SU-DHL-6 (cell line): ENCODE results near the gene PARP16.

Source experiments
- H2AFZ ChIP-seq: fragments of 200-600 bp; sonication (generic); 2 replicates; pipeline ENCODE4 v1.6.1; 2014; ENCODE audit warnings: low read depth, mild to moderate bottlenecking, moderate library complexity, mixed read lengths, antibody characterized with exemption, low read length; ENCODE audit not compliant: severe bottlenecking
- H3F3A ChIP-seq: fragments of 200-600 bp; shearing (Covaris generic); 2 replicates; pipeline ENCODE4 v1.6.0; 2016; ENCODE audit warnings: antibody characterized with exemption, mild to moderate bottlenecking; ENCODE audit not compliant: insufficient read depth
- H3K27ac ChIP-seq: fragments of 200-600 bp; sonication (generic); 2 replicates; pipeline ENCODE4 v1.5.1; 2016; ENCODE audit warnings: low read depth, mild to moderate bottlenecking, low read length, moderate library complexity, mixed read lengths
- H3K27me3 ChIP-seq: fragments of 200-600 bp; sonication (generic), shearing (Covaris generic); 2 replicates; pipeline ENCODE4 v1.6.0; 2014; ENCODE audit warnings: mild to moderate bottlenecking, low read length
- H3K36me3 ChIP-seq: fragments of 200-600 bp; sonication (generic); 2 replicates; pipeline ENCODE4 v1.6.1; 2014; ENCODE audit warnings: mild to moderate bottlenecking, low read length, mixed read lengths
- H3K4me2 ChIP-seq: fragments of 300-600, 200-600 bp; shearing (Covaris generic), sonication (generic); 2 replicates; pipeline ENCODE4 v1.6.0; 2014; ENCODE audit warnings: low read length, low read depth, mild to moderate bottlenecking; ENCODE audit not compliant: poor library complexity, severe bottlenecking
- H3K4me3 ChIP-seq: fragments of 200-600 bp; sonication (generic); 2 replicates; pipeline ENCODE4 v1.5.1; 2014; ENCODE audit warnings: antibody characterized with exemption, low read length, mild to moderate bottlenecking, mixed read lengths; ENCODE audit not compliant: insufficient read depth, poor library complexity, severe bottlenecking
- H3K79me2 ChIP-seq: fragments of 200-600 bp; sonication (generic); 2 replicates; pipeline ENCODE4 v1.6.1; 2014; ENCODE audit warnings: mild to moderate bottlenecking, low read length, moderate library complexity; ENCODE audit not compliant: insufficient read depth
- H3K9ac ChIP-seq: fragments of 200-600 bp; sonication (generic); 2 replicates; pipeline ENCODE4 v1.7.0; 2014; ENCODE audit warnings: mild to moderate bottlenecking, low read length
- H3K9me2 ChIP-seq: fragments of 200-600 bp; sonication (generic); replicated peaks from 2 replicates; pipeline ENCODE4 v1.6.1; 2014; ENCODE audit warnings: low read length; ENCODE audit not compliant: insufficient read depth
- H3K9me3 ChIP-seq: fragments of 200-600 bp; sonication (generic); 2 replicates; pipeline ENCODE4 v1.6.1; 2014; ENCODE audit warnings: low read length, mixed read lengths; ENCODE audit not compliant: insufficient read depth
- H4K20me1 ChIP-seq: fragments of 200-600 bp; sonication (generic); 2 replicates; pipeline ENCODE4 v1.6.1; 2014; ENCODE audit warnings: low read depth, mild to moderate bottlenecking, antibody characterized with exemption, low read length, moderate library complexity, mixed read lengths
- EZH2phosphoT487 ChIP-seq: fragments of 200-600 bp; sonication (generic), shearing (Covaris generic); conservative IDR thresholded peaks from 2 replicates; pipeline ENCODE4 v1.6.1; 2018; ENCODE audit warnings: mild to moderate bottlenecking, antibody characterized with exemption, low read length, moderate library complexity, mixed read lengths
- TF ChIP-seq, protein P1 (sequence below): fragments of 200-600 bp; sonication (generic); IDR thresholded peaks from one replicate; pipeline ENCODE4 v1.5.1; 2017; ENCODE audit warnings: antibody characterized with exemption, mild to moderate bottlenecking, low read length, moderate library complexity; ENCODE audit not compliant: insufficient read depth, poor library complexity, severe bottlenecking

Gene PARP16

GRCh38 chr15:65305150-65305758 lies 18.6 kb upstream of the PARP16 start:
- Histone ChIP-seq H3K79me2 (no peaks in the 10 kb centered on the region), H3K4me3 (no peak overlapping the region), H2AFZ (no peak overlapping the region), H3K27me3 (no peaks in the 10 kb centered on the region), H3K36me3 (no peaks in the 10 kb centered on the region), H4K20me1 (no peaks in the 10 kb centered on the region), H3K4me2 (peak overlapping the region; percentile 55), H3K9ac (peak overlapping the region; percentile 4; the same call in 1 of the 2 replicates), H3K27ac (peak overlapping the region; percentile 81), H3K9me2 (no peaks in the 10 kb centered on the region), H3K9me3 (no peaks in the 10 kb centered on the region), H3F3A (peaks cover 22% of the 10 kb centered on the region)
- no peak for TF ChIP-seq EZH2phosphoT487
- TF ChIP-seq, protein P1, sequence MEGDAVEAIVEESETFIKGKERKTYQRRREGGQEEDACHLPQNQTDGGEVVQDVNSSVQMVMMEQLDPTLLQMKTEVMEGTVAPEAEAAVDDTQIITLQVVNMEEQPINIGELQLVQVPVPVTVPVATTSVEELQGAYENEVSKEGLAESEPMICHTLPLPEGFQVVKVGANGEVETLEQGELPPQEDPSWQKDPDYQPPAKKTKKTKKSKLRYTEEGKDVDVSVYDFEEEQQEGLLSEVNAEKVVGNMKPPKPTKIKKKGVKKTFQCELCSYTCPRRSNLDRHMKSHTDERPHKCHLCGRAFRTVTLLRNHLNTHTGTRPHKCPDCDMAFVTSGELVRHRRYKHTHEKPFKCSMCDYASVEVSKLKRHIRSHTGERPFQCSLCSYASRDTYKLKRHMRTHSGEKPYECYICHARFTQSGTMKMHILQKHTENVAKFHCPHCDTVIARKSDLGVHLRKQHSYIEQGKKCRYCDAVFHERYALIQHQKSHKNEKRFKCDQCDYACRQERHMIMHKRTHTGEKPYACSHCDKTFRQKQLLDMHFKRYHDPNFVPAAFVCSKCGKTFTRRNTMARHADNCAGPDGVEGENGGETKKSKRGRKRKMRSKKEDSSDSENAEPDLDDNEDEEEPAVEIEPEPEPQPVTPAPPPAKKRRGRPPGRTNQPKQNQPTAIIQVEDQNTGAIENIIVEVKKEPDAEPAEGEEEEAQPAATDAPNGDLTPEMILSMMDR = no peak

DNA sequence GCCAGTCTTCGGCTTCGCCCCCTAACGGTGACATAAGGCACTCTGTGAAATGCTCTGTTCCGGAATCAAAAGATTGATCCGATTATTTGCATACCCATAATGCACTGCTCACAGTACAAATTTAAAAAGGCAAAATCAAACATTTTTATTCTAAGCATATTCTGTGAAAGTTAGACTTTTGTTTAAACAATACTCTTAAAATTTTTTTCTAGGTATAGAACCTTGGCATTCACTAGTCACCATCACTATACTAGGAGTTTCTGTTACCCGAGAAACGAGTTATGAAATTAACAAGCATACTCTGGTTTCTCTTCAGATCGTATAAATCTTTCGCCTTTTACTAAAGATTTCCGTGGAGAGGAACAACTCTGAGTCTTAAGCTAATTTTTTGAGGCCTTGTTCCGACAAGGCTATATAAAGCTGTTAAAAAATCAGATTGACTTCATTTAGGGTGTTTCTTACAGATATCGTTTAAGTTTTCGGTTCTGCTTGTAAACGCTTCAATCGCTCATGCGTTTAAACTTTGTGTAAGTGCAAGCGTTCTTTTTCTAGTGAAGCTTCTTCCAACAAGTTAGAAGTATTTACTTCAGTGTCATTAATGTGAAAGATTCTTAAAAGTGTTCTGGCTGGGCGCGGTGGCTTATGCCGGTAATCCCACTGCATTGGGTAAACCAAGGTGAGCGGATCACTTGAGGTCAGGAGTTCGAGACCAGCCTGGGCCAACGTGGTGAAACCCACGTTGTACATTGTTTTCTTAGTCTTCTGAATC lies 17.9 kb upstream of the PARP16 start, which contains the start of gene RNU5B-1:
RNU5B-1 (plus strand) TSS at position 297 of the 769 bp plus-strand sequence.
- Histone ChIP-seq H3K9me3 (no peaks in the 10 kb centered on the region), H3K9ac (peak within 1 kb of the TSS; percentile 66), H3K36me3 (no peaks in the 10 kb centered on the region), H3K79me2 (no peaks in the 10 kb centered on the region), H3K9me2 (no peaks in the 10 kb centered on the region), H3K27me3 (no peaks in the 10 kb centered on the region), H3K4me3 (peak within 1 kb of the TSS; percentile 59), H3K4me2 (peak within 1 kb of the TSS; percentile 96), H3F3A (peaks cover 22% of the 10 kb centered on the region), H2AFZ (peak within 1 kb of the TSS; percentile 99), H4K20me1 (no peaks in the 10 kb centered on the region), H3K27ac (peak within 1 kb of the TSS; percentile 81)
- no peak for TF ChIP-seq EZH2phosphoT487
- TF ChIP-seq, protein P1 = peak; percentile 83

DNA sequence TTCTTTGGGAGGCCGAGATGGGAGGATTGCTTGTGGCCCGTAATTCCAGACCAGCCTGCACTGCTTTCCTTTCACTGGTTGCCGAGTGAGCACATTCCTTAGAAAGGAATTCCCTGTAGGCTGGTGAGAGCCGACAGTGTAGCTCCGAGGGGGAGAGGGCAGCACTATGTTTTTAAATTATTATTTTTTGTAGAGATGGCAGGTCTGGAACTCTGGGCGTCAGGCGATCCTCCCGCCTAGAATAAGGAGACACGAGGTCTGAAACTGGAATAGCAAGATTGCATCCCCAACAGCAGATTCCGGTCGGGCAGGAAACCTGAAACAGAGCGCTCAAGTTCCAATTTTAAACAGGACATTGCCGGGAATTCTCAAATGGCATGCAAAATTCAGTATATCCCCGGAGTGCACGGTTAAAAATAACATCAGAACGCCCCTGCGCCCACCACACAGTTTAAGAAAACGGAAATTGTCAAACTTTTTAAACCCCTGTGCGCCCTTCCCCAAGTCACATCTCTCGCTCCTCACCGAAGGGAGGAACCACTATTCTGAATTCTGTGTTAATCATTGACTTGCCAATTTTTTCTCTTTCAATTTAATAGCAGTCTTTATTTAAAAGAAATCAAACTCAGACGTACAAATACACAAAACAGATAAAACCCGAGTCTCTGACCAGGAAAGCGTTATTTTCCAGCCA lies 17.2 kb upstream of the PARP16 start:
- Histone ChIP-seq H3K9me2 (no peaks in the 10 kb centered on the region), H2AFZ (peak overlapping the region; percentile 99), H3F3A (peaks cover 22% of the 10 kb centered on the region), H4K20me1 (no peaks in the 10 kb centered on the region), H3K9me3 (no peaks in the 10 kb centered on the region), H3K79me2 (no peaks in the 10 kb centered on the region), H3K4me3 (peak overlapping the region; percentile 59), H3K27me3 (no peaks in the 10 kb centered on the region), H3K9ac (peak overlapping the region; percentile 66), H3K27ac (peak overlapping the region; percentile 81), H3K4me2 (peak overlapping the region; percentile 96), H3K36me3 (no peaks in the 10 kb centered on the region)
- TF ChIP-seq, protein P1 = no peak
- TF ChIP-seq EZH2phosphoT487 = no peak
